GM19035 (cell line): ENCODE results near the gene ST3GAL5.
"Not testable (repeated sequence)": the region's sequence is repeated elsewhere in the genome, so short reads cannot be mapped to it uniquely, and the experiment has no call there.

ENCODE experiments used
- ATAC-seq: cut with Tn5 transposase; IDR thresholded peaks from one replicate; pipeline ENCODE4 v1.9.1; 2021; ENCODE audit not compliant: unreplicated experiment

Gene ST3GAL5

GRCh38 chr2:85894554-85895278 lies 5.9 kb upstream of the ST3GAL5 start:
- not testable (repeated sequence) for ATAC-seq

GRCh38 chr2:85893428-85894258 lies 4.9 kb upstream of the ST3GAL5 start:
- no peak for ATAC-seq

- ATAC-seq, result no peak
Measured at GRCh38 chr2:85892216-85892944, 3.6 kb upstream of the ST3GAL5 start.

GRCh38 chr2:85890522-85891176 lies 1.9 kb upstream of the ST3GAL5 start:
- no peak for ATAC-seq

GRCh38 chr2:85889627-85890281 lies 964 bp upstream of the ST3GAL5 start:
- no peak for ATAC-seq

GRCh38 chr2:85888020-85888683 lies 638 bp downstream of the ST3GAL5 start:
- peak; percentile 17 for ATAC-seq

- no peak for ATAC-seq
Measured at GRCh38 chr2:85887566-85888019, 1.2 kb downstream of the ST3GAL5 start.

- no peak for ATAC-seq
Measured at GRCh38 chr2:85886590-85886989, 2.2 kb downstream of the ST3GAL5 start.

GRCh38 chr2:85886141-85886540 lies 2.6 kb downstream of the ST3GAL5 start:
- ATAC-seq, result no peak

GRCh38 chr2:85881781-85882180 lies 7.0 kb downstream of the ST3GAL5 start:
- ATAC-seq, result not testable (repeated sequence)

GRCh38 chr2:85880716-85881328 lies 8.0 kb downstream of the ST3GAL5 start:
- ATAC-seq, result not testable (repeated sequence)

- ATAC-seq, result no peak
Measured at GRCh38 chr2:85878719-85879370, 9.9 kb downstream of the ST3GAL5 start.

- ATAC-seq, result no peak
Measured at GRCh38 chr2:85875350-85876050, 13.3 kb downstream of the ST3GAL5 start.

GRCh38 chr2:85873679-85874078 lies 15.1 kb downstream of the ST3GAL5 start:
- no peak for ATAC-seq

GRCh38 chr2:85872536-85873161 lies 16.1 kb downstream of the ST3GAL5 start:
- ATAC-seq, result no peak

GRCh38 chr2:85871494-85872164 lies 17.2 kb downstream of the ST3GAL5 start:
- no peak for ATAC-seq

GRCh38 chr2:85868822-85869221 lies 20.0 kb downstream of the ST3GAL5 start:
- no peak for ATAC-seq
